CD14-positive monocyte (primary cell): ENCODE results near the gene EBLN1. TPM values are rescaled to one million over a fixed set of nuclear protein-coding genes. Genes with fewer than 3 reads are reported as not detected.

ENCODE experiments used
- DNase-seq, 3 donors: peaks; one replicate each; pipeline ENCODE4 v3.0.0-alpha.2; 2011 to 2022
- H2AFZ ChIP-seq: 2 replicates; pipeline ENCODE4 v1.6.0; 2012; ENCODE audit warnings: mild to moderate bottlenecking, low read depth, low read length, inconsistent platforms; ENCODE audit not compliant: insufficient read depth, poor library complexity, severe bottlenecking
- H3K27ac ChIP-seq, 2 donors: 1 replicate in 1 of 2; 2 replicates in 1 of 2; pipeline ENCODE4 v1.5.1; 2012 to 2013; ENCODE audit warnings: low read length in 2 of 2, control low read depth in 1 of 2, inconsistent platforms in 1 of 2, low read depth in 1 of 2, mild to moderate bottlenecking in 1 of 2
- H3K27me3 ChIP-seq, 2 donors: one replicate each; pipeline versions ENCODE4 v1.6.0 to v1.6.1; 2011 to 2013; ENCODE audit warnings: low read length in 2 of 2; ENCODE audit not compliant: control insufficient read depth in 2 of 2, insufficient read depth in 2 of 2
- H3K36me3 ChIP-seq, 2 donors: replicated peaks in 1 of 2; 1 replicate in 1 of 2; 2 replicates in 1 of 2; pipeline versions ENCODE4 v1.5.1 to v1.6.1; 2012 to 2013; ENCODE audit warnings: low read length in 2 of 2, control low read depth in 1 of 2, inconsistent platforms in 1 of 2, mild to moderate bottlenecking in 1 of 2; ENCODE audit not compliant: insufficient read depth in 2 of 2, control insufficient read depth in 1 of 2
- H3K4me1 ChIP-seq, 2 donors: 1 replicate in 1 of 2; 2 replicates in 1 of 2; pipeline versions ENCODE4 v1.5.1 to v1.6.1; 2012 to 2013; ENCODE audit warnings: low read length in 2 of 2, control low read depth in 1 of 2, inconsistent platforms in 1 of 2, mild to moderate bottlenecking in 1 of 2, moderate library complexity in 1 of 2; ENCODE audit not compliant: insufficient read depth in 2 of 2, control insufficient read depth in 1 of 2
- H3K4me2 ChIP-seq: replicated peaks from 2 replicates; pipeline ENCODE3; 2012; ENCODE audit warnings: low read length, moderate library complexity, mild to moderate bottlenecking; ENCODE audit not compliant: poor library complexity, severe bottlenecking; ENCODE audit errors: extremely low read depth
- H3K4me3 ChIP-seq, 3 experiments: fragments of 200-600 bp in 1 of 3; sonication (generic) in 1 of 3; replicated peaks in 1 of 3; 1 replicate in 2 of 3; 2 replicates in 1 of 3; pipeline ENCODE4 v1.5.1; 2011 to 2013; ENCODE audit warnings: low read length in 3 of 3, mild to moderate bottlenecking in 3 of 3, control low read depth in 2 of 3, low read depth in 2 of 3, inconsistent platforms in 1 of 3, moderate library complexity in 1 of 3
- H3K79me2 ChIP-seq: 2 replicates; pipeline ENCODE4 v1.6.0; 2012; ENCODE audit warnings: mild to moderate bottlenecking, control low read depth, inconsistent platforms, low read length, moderate library complexity; ENCODE audit not compliant: insufficient read depth
- H3K9ac ChIP-seq: 2 replicates; pipeline ENCODE4 v1.6.0; 2017; ENCODE audit warnings: low read length, mild to moderate bottlenecking; ENCODE audit not compliant: insufficient read depth, poor library complexity, severe bottlenecking
- H3K9me3 ChIP-seq, 2 donors: replicated peaks in 1 of 2; 1 replicate in 1 of 2; 2 replicates in 1 of 2; pipeline versions ENCODE4 v1.5.1 to v1.6.1; 2012 to 2013; ENCODE audit warnings: low read length in 2 of 2, control low read depth in 1 of 2; ENCODE audit not compliant: control insufficient read depth in 1 of 2, insufficient read depth in 1 of 2
- H4K20me1 ChIP-seq: 2 replicates; pipeline ENCODE4 v1.6.0; 2012; ENCODE audit warnings: mild to moderate bottlenecking, low read length, control low read depth, moderate library complexity; ENCODE audit not compliant: insufficient read depth
- H3K27ac Mint-ChIP-seq, 7 donors: one replicate each; pipeline ENCODE4 v1.8.0; 2020; ENCODE audit warnings: mild to moderate bottlenecking in 7 of 7, mixed read lengths in 7 of 7, moderate library complexity in 6 of 7, inconsistent platforms in 2 of 7
- H3K27me3 Mint-ChIP-seq, 3 donors: one replicate each; pipeline ENCODE4 v1.8.0; 2021 to 2022; ENCODE audit warnings: low read depth in 3 of 3, mild to moderate bottlenecking in 3 of 3, mixed read lengths in 3 of 3, moderate library complexity in 3 of 3, inconsistent platforms in 1 of 3
- H3K36me3 Mint-ChIP-seq, 2 donors: one replicate each; pipeline ENCODE4 v1.8.0; 2020; ENCODE audit warnings: mixed read lengths in 2 of 2, inconsistent platforms in 1 of 2, mild to moderate bottlenecking in 1 of 2
- H3K4me1 Mint-ChIP-seq: one replicate; pipeline ENCODE4 v1.8.0; 2020; ENCODE audit warnings: mild to moderate bottlenecking, mixed read lengths
- H3K4me3 Mint-ChIP-seq, 2 donors: one replicate each; pipeline ENCODE4 v1.8.0; 2020; ENCODE audit warnings: mild to moderate bottlenecking in 2 of 2, mixed read lengths in 2 of 2, moderate library complexity in 1 of 2
- H3K9me3 Mint-ChIP-seq, 7 donors: one replicate each; pipeline ENCODE4 v1.8.0; 2020 to 2022; ENCODE audit warnings: mixed read lengths in 7 of 7, mild to moderate bottlenecking in 6 of 7, moderate library complexity in 6 of 7, inconsistent platforms in 2 of 7
- WGBS: methylation state at CpG from one replicate; pipeline ENCODE4 v1.1.5; 2013; ENCODE audit warnings: missing lambda C conversion rate; ENCODE audit not compliant: insufficient coverage; 5-methylcytosine and 5-hydroxymethylcytosine counted together
- intact Hi-C, 2 donors: fragments of 100-400 bp; cut with micrococcal nuclease; formaldehyde crosslinking; loops; one replicate each; pipeline versions ENCODE4 v1.15.0 to v1.15.1; 2023
- polyA plus RNA-seq, 3 donors: library from polyadenylated mRNA; depleted of rRNA in 1 of 3; unstranded in 2 of 3; stranded (reverse) in 1 of 3; fragments of 300-500 nt in 2 of 3; fragments of >200 nt in 1 of 3; fragmentation: Illumina TruSeq in 2 of 3; gene quantifications; 1 replicate in 2 of 3; 2 replicates in 1 of 3; pipeline ENCODE4 v1.2.3, GENCODE V29; 2012 to 2021
- TF ChIP-seq, protein P1 (sequence below): fragments of 200-600 bp; IDR thresholded peaks from one replicate; pipeline ENCODE4 v1.8.0; 2022; ENCODE audit warnings: antibody characterized with exemption, mild to moderate bottlenecking

EBLN1 gene
- polyA plus RNA-seq, 3 donors = not detected

DNA sequence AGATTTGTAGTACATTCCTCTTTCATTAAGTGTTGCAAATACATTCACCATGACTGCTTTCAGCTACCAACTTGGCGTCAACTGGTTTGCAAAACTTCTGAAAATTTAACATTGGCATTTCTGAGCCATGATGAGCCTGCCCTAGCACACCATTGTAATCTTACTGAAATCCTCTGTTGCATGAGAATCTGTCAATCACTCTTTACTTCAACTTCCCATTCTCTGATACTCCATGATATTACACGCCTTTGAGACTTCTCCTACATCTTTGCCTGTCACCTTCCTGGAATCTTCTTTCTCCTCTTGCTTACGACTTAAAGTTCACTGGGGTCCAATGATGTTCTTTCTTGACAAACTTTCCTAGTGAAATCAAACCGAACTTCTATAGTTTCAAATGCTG is 32.2 kb downstream of the EBLN1 start:
- H3K27ac Mint-ChIP-seq = no peak overlapping the region
- no peaks in the 10 kb centered on the region for H3K79me2 ChIP-seq
- H4K20me1 ChIP-seq = no peaks in the 10 kb centered on the region
- H3K27me3 Mint-ChIP-seq = peaks cover 0 to 2% (median 0%) of the 10 kb centered on the region in 3 donors
- no peaks in the 10 kb centered on the region for H3K36me3 Mint-ChIP-seq
- H3K4me1 Mint-ChIP-seq = no peaks in the 10 kb centered on the region
- H3K4me3 ChIP-seq = no peak overlapping the region
- intact Hi-C loops = no loop called here
- H3K4me2 ChIP-seq = no peak overlapping the region
- no peaks in the 10 kb centered on the region for H3K36me3 ChIP-seq
- no peak overlapping the region for H3K27ac ChIP-seq
- no peak for DNase-seq
- H3K4me1 ChIP-seq = no peaks in the 10 kb centered on the region
- no peak overlapping the region for H2AFZ ChIP-seq
- peaks cover 0 to 3% (median 0%) of the 10 kb centered on the region in 7 donors for H3K9me3 Mint-ChIP-seq
- no peaks in the 10 kb centered on the region for H3K27me3 ChIP-seq
- H3K4me3 Mint-ChIP-seq = no peak overlapping the region
- TF ChIP-seq, protein P1, sequence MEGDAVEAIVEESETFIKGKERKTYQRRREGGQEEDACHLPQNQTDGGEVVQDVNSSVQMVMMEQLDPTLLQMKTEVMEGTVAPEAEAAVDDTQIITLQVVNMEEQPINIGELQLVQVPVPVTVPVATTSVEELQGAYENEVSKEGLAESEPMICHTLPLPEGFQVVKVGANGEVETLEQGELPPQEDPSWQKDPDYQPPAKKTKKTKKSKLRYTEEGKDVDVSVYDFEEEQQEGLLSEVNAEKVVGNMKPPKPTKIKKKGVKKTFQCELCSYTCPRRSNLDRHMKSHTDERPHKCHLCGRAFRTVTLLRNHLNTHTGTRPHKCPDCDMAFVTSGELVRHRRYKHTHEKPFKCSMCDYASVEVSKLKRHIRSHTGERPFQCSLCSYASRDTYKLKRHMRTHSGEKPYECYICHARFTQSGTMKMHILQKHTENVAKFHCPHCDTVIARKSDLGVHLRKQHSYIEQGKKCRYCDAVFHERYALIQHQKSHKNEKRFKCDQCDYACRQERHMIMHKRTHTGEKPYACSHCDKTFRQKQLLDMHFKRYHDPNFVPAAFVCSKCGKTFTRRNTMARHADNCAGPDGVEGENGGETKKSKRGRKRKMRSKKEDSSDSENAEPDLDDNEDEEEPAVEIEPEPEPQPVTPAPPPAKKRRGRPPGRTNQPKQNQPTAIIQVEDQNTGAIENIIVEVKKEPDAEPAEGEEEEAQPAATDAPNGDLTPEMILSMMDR = no peak
- WGBS = 81% methylated on average over 3 of the region's 4 CpGs
- H3K9ac ChIP-seq = no peak overlapping the region
- no peaks in the 10 kb centered on the region for H3K9me3 ChIP-seq

DNA sequence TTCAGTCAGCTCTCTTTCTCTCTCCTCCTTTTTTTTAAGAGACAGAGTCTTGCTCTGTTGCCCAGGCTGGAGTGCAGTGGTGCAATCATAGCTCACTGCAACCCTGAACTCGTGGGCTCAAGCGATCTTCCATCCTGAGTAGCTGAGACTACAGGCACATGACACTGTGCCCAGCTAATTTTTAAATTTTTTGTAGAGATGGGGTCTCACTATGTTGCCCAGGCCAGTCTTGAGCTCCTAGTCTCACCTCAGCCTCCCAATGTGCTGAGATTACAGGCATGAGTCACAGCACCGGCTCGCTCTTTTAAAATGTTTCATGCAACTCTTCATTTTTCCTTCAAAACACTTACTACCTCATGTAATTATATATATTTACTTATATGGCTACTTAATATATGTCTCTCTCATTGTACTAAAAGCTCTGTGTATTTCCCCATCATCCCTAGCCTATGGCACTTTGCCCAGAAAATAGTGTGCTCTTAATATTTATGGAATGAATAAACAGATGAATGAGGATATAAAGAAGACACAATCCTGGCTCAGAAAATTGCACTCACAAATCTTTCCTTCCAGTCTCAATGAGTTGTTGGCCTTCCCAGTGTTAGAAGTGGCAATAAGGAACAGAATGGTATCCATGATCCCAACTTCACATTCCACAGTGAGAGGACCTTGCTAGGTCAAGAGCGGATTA is 33.9 kb downstream of the EBLN1 start:
- intact Hi-C loops = no loop called here
- Histone ChIP-seq H3K4me1 (no peaks in the 10 kb centered on the region), H2AFZ (no peak overlapping the region), H3K4me2 (no peak overlapping the region), H3K36me3 (no peaks in the 10 kb centered on the region), H3K79me2 (no peaks in the 10 kb centered on the region), H3K9me3 (no peaks in the 10 kb centered on the region), H3K27ac (no peak overlapping the region), H3K27me3 (no peaks in the 10 kb centered on the region), H3K4me3 (no peak overlapping the region), H4K20me1 (no peaks in the 10 kb centered on the region), H3K9ac (no peak overlapping the region)
- Mint-ChIP-seq H3K27me3 (no peaks in the 10 kb centered on the region), H3K27ac (no peak overlapping the region), H3K4me3 (no peak overlapping the region), H3K36me3 (no peaks in the 10 kb centered on the region), H3K9me3 (peaks cover 0 to 9% (median 0%) of the 10 kb centered on the region in 7 donors), H3K4me1 (no peaks in the 10 kb centered on the region)
- TF ChIP-seq, protein P1 = no peak
- DNase-seq = no peak
- 92% methylated on average over 2 of the region's 5 CpGs for WGBS
